Measurements from ENCODE around the gene SORT1. TPM values are rescaled to one million over a fixed set of nuclear protein-coding genes. Genes with fewer than 3 reads are reported as not detected.
"Not testable (repeated sequence)": the region's sequence is repeated elsewhere in the genome, so short reads cannot be mapped to it uniquely, and the experiment has no call there.

Gene SORT1
- total RNA-seq, 1 experiment from 2014 or later, result 3.0 TPM

DNA sequence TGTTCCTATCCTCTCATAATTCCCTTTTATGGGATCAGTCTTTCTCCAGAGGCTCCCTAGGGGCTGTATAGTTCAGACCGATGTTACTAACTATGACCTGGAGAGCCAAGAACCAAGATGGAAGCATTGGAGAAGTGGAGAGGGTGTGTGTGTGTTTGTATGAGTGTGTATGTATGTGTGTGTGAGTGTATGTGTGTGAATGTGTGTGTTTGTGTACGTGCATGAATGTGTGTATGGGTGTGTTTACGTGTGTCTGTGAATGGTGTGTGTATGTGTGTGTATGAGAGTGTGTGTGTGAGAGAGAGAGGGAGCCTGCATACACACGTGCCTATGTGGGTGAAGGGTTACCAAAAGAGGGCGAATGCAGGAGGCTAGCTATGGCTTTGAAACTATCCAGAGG lies 95.8 kb downstream of the SORT1 start:
- DNase-seq (ENCODE audit: extremely low read depth, low read depth), result no peak

- no peak for DNase-seq (ENCODE audit: extremely low read depth, low read depth)
These were observed 97.0 kb downstream of the SORT1 start for GRCh38 chr1:109300650-109301151.

DNA sequence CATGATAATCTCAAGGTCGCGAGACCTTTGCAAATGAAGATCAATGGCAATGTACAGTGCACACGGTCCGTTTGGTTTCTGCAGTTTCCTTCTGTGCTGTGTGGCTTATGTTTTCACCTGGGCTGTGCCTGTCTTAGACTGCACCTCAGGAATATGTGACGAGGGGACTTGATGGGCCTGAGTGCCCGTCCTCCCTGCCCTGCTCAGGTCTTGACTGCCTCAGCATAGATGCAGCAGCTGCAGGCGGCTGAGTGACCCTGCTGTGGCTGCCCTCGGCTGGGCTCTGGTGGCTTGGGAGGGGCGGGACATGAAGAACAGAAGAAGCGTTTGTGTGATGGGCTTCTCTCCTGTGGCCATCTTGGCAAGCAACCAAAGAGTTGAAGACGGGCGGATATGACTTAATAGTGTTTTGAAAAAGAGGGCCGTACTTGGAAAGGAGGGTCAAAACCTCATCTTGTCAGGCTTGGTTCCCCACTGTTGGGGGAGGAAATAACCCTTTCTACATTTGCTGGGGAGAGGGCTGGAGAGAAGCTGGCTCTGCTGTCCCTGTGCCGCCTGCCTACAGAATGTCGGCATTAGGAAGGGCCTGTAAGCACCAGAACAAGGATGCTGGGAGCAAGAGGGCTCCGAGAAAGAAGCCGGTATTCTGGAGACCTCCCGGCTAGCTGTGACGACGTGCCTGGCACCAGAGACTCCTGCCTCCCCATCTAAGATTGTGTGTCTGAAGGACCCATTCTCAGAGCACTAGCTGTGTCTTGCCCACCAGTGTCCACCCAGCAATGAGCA lies 98.0 kb downstream of the SORT1 start:
- DNase-seq (ENCODE audit: extremely low read depth, low read depth), result no peak

GRCh38 chr1:109298666-109299557 lies 98.8 kb downstream of the SORT1 start:
- DNase-seq (ENCODE audit: extremely low read depth, low read depth), result no peak

- DNase-seq (ENCODE audit: extremely low read depth, low read depth), result no peak
These were observed 100.9 kb downstream of the SORT1 start for GRCh38 chr1:109296782-109297181.

- no peak for DNase-seq (ENCODE audit: extremely low read depth, low read depth)
These were observed 101.9 kb downstream of the SORT1 start for GRCh38 chr1:109295712-109296415.

GRCh38 chr1:109294481-109294880 lies 103.2 kb downstream of the SORT1 start:
- DNase-seq (ENCODE audit: extremely low read depth, low read depth), result no peak

DNA sequence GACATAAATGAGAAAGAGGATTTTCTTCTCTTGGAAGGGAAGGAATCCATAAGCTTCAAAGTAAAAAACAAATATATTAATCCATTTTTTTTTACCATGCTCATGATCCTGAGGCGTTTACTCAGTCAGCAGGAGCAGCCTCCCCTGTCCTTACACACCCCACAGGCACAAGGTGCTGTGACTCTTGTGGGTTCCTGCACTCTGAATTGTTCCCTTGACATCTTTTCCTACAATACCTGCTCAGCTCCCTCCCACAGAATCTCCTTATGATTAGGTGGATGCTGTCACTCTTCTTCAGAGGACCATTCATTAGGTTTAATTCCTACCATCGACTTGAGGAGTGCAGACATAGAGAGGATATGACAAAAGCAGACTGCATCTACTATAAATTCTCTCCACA lies 104.7 kb downstream of the SORT1 start:
- no peak for DNase-seq (ENCODE audit: extremely low read depth, low read depth)

DNA sequence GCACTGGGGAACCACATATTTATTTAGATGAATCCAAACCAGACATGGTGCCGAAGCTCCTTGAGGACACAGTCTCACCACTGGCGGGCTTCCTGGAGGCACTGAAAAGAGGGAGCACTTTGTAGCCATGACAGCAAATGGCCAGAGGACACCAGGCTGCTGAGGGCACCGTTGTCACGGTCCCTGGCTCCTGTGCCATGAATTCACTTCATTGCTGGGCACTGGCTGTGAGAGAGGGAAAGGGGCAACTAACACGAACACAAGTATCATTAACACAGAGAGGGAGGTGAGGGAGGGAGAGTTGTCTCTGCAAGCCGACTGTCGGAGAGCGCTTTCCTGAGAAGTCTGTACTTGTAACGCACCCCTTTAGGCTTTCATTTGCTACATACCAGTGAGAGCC lies 105.4 kb downstream of the SORT1 start:
- DNase-seq (ENCODE audit: extremely low read depth, low read depth), result no peak

- DNase-seq (ENCODE audit: extremely low read depth, low read depth), result no peak
These were observed 106.7 kb downstream of the SORT1 start for GRCh38 chr1:109290998-109291397.

DNA sequence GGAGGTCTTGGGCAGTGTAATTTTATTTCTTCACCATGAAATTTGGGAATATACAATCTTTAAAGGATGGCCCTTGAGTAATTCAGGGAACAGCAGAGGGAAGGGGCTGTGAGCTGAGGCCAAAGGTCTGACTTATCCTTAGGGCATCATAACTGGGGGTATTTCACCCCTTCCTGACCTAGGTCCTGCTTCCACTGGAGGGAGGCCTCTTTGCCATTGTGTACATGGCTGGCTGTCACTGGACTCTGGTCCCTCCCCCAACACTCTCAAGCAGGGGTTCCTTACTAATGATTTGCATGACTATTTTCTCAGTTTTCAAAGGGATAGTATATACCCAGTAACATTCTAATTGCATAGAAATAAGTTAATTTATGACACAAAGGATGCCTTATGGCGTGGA lies 107.6 kb downstream of the SORT1 start:
- DNase-seq (ENCODE audit: extremely low read depth, low read depth), result no peak

DNA sequence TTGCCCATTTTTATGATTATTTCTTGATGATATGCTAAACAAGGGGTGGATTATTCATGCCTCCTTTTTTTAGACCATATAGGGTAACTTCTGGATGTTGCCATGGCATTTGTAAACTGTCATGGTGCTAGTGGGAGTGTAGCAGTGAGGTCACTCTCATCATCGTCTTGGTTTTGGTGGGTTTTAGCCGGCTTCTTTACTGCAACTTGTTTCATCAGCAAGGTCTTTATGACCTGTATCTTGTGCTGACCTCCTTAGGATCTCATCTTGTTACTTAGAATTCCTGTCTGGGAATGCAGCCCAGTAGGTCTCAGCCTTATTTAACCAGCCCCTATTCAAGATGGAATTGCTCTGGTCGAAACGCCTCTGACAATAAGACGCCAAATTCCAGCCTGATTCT lies 111.0 kb downstream of the SORT1 start:
- DNase-seq (ENCODE audit: extremely low read depth, low read depth), result not testable (repeated sequence)

GRCh38 chr1:109283748-109284600 lies 113.7 kb downstream of the SORT1 start:
- no peak for DNase-seq (ENCODE audit: extremely low read depth, low read depth)

DNA sequence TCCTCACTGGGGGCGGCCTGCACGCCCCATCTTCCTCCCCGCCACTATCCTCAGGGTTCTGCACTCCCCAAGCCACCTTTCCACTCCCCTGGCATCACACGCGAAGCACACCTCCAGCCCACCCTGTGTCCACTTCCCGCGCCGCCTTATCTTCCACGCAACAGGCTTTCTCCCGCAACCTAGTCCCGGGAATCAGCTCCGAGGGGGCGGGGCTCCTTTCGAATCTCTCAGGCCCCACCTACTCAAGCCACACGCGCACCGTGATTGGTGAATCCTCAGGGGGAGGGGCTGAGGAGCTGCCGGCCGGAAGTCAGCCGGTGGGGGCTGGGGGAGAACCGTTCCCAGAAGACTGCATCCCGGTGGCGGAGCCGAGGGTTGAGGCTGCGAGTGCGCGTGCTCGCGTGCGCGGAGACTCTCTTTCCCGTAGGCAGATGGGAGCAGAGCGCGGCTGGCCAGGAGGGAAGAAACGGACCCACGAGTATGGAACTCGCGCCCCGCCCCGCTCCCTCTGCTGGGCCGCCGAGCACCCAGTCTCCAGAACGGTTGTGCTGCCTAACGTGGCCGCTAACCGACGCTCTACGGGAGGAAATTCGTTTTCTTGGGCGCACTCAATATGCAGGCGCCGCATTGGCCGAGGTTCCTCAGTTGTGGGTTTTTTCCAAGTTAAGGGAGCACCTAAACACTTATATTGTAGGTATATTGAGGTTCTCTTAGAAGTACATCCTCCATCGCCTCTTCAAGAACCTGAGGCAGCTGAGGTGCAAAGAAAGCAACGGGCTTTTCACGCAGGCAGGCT lies 114.6 kb downstream of the SORT1 start, which contains the start of gene PSRC1:
TSS of gene PSRC1 (minus strand) at position 194 of the 796 bp plus-strand sequence.
- DNase-seq (ENCODE audit: extremely low read depth, low read depth), result peak; percentile 92

DNA sequence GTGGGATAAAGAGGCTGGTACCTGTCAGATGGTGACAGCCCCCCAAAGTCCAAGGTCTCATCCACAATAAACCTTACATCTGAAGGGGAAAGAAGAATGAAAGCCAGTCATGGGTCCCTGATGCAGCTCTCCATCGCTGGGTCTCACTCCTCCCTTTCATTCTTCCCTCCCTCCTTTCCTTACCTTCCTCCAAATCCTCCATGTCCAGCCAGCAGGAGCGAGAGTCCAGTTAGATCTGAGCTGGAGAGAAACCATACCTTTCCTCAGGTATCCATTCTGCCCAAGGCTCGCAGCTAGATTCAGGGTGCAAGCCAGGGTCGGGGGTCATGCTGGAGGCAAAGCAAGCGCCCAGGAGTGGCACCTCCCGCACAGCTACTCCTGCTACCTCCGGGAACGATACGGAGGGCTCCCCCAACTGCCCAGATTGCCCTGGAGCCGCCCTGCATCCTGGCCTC lies 115.2 kb downstream of the SORT1 start:
- DNase-seq (ENCODE audit: extremely low read depth, low read depth), result no peak

DNA sequence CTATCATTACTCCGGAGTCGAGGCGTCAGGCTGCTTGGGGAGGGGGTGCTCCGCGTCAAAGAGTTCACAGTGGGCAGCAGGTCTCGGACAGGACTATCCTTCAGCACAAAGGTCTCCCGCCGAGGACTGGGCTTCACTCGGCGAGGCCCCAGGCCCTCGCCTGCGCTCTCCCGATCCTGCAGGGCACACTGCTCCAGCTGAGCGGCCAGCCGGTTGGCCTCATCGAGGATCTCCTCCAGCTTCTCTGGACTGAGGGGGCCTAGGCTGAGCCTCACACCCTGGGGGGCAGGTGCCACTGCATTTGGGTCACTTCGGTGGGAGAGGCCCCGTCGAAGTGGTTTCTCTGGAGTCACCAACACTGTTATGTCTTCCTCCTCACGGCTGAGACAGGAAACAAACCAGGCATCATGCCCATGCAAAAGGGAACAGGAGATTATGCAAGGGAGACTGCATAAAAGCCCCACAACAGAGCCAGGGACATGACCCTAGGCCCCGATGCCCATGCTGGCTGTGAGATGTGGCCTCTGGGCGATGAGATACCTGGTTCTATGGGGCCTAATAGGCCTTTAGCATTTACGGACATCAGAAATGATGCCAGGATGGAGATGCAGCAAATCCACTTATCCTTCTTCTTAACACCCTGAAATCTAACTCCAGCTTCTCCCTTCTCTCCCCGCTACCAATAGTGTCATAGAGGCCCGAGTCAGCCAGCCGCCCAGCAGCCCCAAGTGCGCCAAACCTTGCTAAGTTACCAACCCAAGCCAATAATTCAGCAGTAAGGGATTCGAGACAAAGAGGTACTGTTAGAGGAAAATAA lies 115.8 kb downstream of the SORT1 start:
- DNase-seq (ENCODE audit: extremely low read depth, low read depth), result no peak

- no peak for DNase-seq (ENCODE audit: extremely low read depth, low read depth)
These were observed 116.9 kb downstream of the SORT1 start for GRCh38 chr1:109280862-109281261.

DNA sequence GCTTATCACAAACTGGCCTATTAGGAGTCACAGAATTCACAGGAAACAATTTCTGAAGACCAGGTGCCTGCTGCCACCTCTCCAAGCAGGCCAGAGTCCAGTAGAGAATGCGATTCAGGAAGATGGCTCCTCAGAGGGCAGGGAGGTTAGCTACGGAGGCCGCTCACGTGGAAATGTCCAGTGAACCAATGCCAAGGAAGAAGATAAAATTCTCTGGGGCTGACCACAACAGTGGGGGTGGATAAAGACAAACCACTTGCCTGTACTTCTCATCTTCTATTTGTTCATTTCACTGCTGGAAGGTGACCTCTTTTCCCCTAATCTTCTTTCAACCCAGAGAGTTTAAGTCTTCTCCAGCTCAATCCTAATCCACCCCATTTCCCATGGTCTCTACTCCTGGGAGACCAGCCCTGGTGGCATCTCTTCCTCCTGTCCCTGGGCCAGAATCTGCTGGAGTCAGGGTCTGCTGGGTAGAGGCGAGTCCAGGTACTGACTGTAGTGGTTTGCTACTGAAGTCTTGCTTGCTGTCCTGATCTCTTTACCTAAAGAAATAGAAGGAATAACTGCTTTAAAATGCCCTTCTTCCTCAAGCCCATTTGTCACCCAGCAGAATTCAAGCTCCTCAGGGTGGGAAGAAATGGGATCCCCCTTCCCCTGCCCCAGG lies 118.0 kb downstream of the SORT1 start:
- no peak for DNase-seq (ENCODE audit: extremely low read depth, low read depth)

All from NCI-H460 (cell line).